Uterus (tissue), 2 donors: ENCODE results near the gene KCNH1.

Experiments
- CTCF ChIP-seq, 4 experiments: fragments of 200-600 bp in 2 of 4; fragments of 450-650 bp in 2 of 4; sonication (generic) in 2 of 4; IDR thresholded peaks; one replicate each; pipeline ENCODE4 v1.5.1; 2016 to 2019; ENCODE audit warnings: antibody characterized with exemption in 4 of 4, mild to moderate bottlenecking in 2 of 4, moderate library complexity in 1 of 4
- POLR2A ChIP-seq, 2 donors: fragments of 450-650 bp; IDR thresholded peaks; one replicate each; pipeline ENCODE4 v1.6.1; 2016; ENCODE audit warnings: antibody characterized with exemption in 2 of 2, mild to moderate bottlenecking in 1 of 2, moderate library complexity in 1 of 2

GRCh38 chr1:211089536-211089935, 44.4 kb downstream of the KCNH1 start:
- TF ChIP-seq POLR2A (IDR thresholded peaks at IDR 0.05) (no peak), CTCF (IDR thresholded peaks at IDR 0.05) (no peak)
